ENCODE data around the gene TUBA3E. TPM values are rescaled to one million over a fixed set of nuclear protein-coding genes. Genes with fewer than 3 reads are reported as not detected.
A peak's percentile ranks its signal among the peaks of the same experiment; 100 is the strongest.
"Not testable (repeated sequence)": the region's sequence is repeated elsewhere in the genome, so short reads cannot be mapped to it uniquely, and the experiment has no call there.

Gene TUBA3E
- total and polyA plus RNA-seq, 4 donors, result 1.3 TPM; not detected in 3

DNA sequence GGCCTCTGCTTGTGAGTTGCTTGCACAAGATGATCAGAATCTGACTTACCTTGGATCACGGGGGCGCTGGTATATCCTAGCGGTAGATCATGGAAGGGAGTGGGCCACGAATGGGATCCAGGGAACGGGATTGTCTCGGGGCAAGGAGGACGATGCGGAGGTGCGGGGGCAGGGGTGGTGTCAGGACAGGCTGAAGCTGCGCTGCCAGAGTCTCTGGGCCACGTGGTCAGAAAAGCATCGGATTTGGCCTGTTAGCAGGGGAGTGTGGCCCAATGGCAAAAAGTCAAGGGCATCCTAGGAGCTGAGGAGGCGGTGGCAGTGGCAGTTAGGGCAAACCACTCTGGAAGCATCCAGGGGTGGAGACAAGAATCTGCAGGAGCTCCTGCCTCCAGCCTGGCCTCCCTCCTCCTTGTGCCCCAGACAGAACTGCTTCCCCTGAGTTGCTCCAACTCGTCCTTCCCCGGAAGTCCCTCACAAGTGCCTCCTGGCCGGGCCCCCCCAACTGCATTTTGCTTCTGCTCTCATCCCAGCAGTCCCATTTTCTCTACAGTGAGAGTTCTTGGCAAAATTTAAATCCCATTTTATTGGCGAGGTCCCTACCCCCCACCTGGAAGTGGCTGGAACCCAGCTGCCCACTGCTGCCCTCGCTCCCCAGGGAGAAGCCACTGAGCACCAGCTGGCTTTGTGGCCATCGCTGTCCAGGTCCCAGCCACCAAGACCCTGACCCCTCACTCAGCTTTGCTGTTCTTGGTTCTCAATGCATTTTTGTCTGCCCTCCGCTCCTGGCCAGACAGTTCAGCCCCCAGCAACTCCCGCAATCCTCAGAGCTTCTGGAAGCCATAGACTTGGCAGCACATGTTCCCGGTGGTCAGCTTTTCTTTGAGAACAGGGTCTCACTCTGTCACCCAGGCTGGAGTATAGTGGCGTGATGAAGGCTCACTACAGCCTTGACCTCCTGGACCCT is 47.8 kb downstream of the TUBA3E start:
- Histone ChIP-seq H3K36me3 (ENCODE audit: control insufficient read depth in 1 of 2, insufficient read depth in 2 of 2, low read length in 1 of 2) (peaks cover 0 to 5% of the 10 kb centered on the region in 2 donors), H3K9me3 (ENCODE audit: control insufficient read depth, low read length) (no peaks in the 10 kb centered on the region), H3K27ac (ENCODE audit: low read depth in 1 of 2, low read length in 2 of 2) (no peak overlapping the region), H3K4me1 (ENCODE audit: control insufficient read depth in 1 of 2, insufficient read depth in 2 of 2, low read length in 2 of 2) (no peaks in the 10 kb centered on the region), H3K27me3 (ENCODE audit: control insufficient read depth in 1 of 2, insufficient read depth in 2 of 2, low read length in 1 of 2) (no peaks in the 10 kb centered on the region), H3K4me3 (ENCODE audit: low read length in 2 of 2) (no peak overlapping the region)
- 88 to 92% methylated on average over 23 of the region's 23 CpGs for WGBS, 2 donors
- ATAC-seq (ENCODE audit: low FRiP score), result no peak
- intact Hi-C loops (cut with DNase I), result no loop called here
- peak in 1 of 2 donors; percentile 65 for DNase-seq

DNA sequence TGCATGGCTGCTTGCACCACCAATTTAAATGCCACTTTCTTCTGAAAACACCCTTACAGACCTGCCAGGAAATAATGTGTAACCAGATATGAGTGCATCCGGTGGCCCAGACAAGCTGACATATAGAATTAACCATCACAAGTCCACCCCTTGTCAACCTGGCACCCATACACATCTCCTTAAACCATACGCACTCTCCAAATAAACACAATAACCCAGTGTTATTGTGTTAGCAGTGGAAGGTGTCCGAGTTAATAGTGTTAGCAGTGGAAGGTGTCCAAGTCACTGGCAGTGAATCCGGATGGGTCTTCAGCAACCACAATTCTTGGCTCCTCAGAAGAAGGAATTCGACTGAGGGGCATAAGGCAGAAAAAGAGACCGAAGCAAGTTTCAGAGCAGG is 49.7 kb downstream of the TUBA3E start:
- intact Hi-C loops (cut with DNase I); H3K4me1 ChIP-seq (ENCODE audit: control insufficient read depth in 1 of 2, insufficient read depth in 2 of 2, low read length in 2 of 2); H3K4me3 ChIP-seq (ENCODE audit: low read length in 2 of 2); H3K27ac ChIP-seq (ENCODE audit: low read depth in 1 of 2, low read length in 2 of 2); H3K36me3 ChIP-seq (ENCODE audit: control insufficient read depth in 1 of 2, insufficient read depth in 2 of 2, low read length in 1 of 2); ATAC-seq (ENCODE audit: low FRiP score); H3K9me3 ChIP-seq (ENCODE audit: control insufficient read depth, low read length); DNase-seq; H3K27me3 ChIP-seq (ENCODE audit: control insufficient read depth in 1 of 2, insufficient read depth in 2 of 2, low read length in 1 of 2): not testable (repeated sequence)
- WGBS, 2 donors, result 43 to 44% methylated on average over 6 of the region's 6 CpGs

DNA sequence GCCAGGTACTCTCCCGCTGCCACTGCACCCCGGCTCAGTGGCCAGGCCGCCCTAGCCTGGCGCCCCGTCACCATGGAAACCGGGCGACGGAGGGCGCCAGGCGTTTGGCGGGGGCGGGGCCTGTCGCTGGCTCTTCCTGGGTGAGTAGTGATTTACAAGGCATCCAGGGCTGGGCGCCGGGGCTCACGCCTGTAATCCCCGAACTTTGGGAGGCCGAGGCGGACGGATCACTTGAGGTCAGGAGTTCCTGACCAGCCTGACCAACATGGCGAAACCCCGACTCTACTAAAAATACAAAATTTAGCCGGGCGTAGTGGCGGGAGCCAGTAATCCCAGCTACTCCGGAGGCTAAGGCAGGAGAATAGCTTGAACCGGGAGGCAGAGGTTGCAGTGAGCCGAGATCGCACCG is 53.2 kb downstream of the TUBA3E start, which contains the start of gene CCDC74B:
CCDC74B (minus strand) TSS at position 107 of the 409 bp plus-strand sequence. CDS start 116 bp downstream, outside the sequence.
- H3K27ac ChIP-seq (ENCODE audit: low read depth in 1 of 2, low read length in 2 of 2); H3K4me1 ChIP-seq (ENCODE audit: control insufficient read depth in 1 of 2, insufficient read depth in 2 of 2, low read length in 2 of 2); H3K27me3 ChIP-seq (ENCODE audit: control insufficient read depth in 1 of 2, insufficient read depth in 2 of 2, low read length in 1 of 2); intact Hi-C loops (cut with DNase I); H3K36me3 ChIP-seq (ENCODE audit: control insufficient read depth in 1 of 2, insufficient read depth in 2 of 2, low read length in 1 of 2); H3K9me3 ChIP-seq (ENCODE audit: control insufficient read depth, low read length): not testable (repeated sequence)
- peak; percentile 73 for ATAC-seq (ENCODE audit: low FRiP score)
- H3K4me3 ChIP-seq (ENCODE audit: low read length in 2 of 2), result peak within 1 kb of the TSS in 1 of 2 donors; percentile 31
- peak; percentile 66 to 87 for DNase-seq
- 2 to 4% methylated on average over 25 to 30 of the region's 30 CpGs for WGBS, 2 donors

DNA sequence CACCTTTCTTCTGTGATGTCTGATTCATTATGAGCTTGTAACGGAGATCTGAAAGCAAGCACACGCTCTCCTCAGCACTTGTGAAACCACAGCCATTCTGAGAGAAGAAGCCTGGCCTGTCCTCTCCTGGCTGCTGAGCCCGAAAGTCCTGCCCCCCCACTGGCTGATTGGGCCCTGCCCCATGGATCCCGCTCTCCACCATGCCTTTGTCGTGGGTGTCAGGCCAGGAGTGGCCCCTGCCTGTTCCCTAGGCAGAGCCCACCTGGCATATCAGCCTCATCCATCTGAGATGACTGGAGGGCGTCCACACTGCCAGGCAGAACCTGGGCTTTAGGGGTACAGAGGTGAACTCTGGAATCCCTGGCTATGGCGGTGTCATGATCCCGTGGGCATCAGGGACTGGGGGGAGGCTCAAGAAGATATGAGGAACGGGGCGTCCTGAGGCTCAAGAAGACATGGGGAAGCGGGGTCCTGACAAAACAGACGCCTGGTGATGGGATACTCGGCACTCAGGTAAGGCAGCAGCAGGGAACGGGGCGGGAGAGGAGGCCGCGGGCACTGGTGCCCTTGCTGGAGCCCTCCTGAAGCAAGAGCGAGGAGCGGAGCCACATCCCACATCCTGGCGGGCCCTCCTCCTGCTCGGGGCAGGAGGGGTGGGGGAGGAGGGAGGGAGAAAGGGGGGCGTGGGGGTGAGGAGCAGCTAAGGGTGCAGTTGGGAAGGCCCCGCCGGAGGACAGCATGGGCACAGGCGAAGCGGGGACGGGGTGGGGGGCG is 54.8 kb downstream of the TUBA3E start:
- H3K4me1 ChIP-seq (ENCODE audit: control insufficient read depth in 1 of 2, insufficient read depth in 2 of 2, low read length in 2 of 2); H3K27me3 ChIP-seq (ENCODE audit: control insufficient read depth in 1 of 2, insufficient read depth in 2 of 2, low read length in 1 of 2); H3K27ac ChIP-seq (ENCODE audit: low read depth in 1 of 2, low read length in 2 of 2); intact Hi-C loops (cut with DNase I); ATAC-seq (ENCODE audit: low FRiP score); H3K36me3 ChIP-seq (ENCODE audit: control insufficient read depth in 1 of 2, insufficient read depth in 2 of 2, low read length in 1 of 2); H3K9me3 ChIP-seq (ENCODE audit: control insufficient read depth, low read length); H3K4me3 ChIP-seq (ENCODE audit: low read length in 2 of 2): not testable (repeated sequence)
- WGBS, 2 donors, result 53 to 87% methylated on average over 12 to 23 of the region's 28 CpGs
- peak in 1 of 2 donors; percentile 49 for DNase-seq

DNA sequence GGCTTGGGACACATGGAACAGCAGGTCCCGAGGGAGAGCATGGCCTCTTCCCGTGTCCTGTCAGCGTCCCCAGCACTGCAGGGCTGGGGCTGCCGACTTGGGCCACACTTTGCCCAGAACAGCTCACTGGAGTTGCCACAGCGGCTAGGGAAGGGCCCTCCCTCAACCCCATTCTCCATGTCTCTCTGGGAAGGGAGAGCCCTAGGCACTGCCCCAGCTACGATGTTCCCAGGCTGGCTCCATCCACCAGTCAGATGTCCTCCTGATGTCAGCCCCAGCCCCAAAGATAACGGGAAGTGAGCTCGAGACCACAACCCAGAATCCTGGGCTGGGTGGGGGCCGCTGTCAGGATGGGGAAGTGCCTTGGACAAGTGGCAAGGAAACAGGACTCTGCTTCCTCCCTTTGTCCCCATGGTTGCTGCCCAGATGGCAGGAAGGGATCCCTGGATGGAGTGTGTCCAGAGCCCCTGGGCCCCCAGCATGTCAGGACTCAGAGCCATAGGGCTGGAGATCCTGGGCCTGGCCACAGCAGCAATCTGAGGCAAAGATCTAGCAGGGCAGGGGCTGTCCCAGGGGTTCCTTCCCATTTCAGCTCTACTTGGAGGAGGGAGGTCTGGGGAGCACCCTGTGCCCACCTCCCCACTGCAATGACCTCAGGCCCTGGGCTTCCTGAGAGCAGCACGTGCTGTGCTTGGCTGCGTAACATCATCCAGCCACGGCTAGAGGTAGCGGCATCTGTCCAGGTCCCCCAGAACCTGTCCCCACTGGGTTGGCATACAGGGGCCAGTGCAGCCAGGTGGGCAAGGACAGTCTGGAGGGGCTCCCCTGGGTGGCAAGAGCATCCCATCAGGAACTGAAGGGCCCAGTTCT is 55.6 kb downstream of the TUBA3E start:
- H3K27ac ChIP-seq (ENCODE audit: low read depth in 1 of 2, low read length in 2 of 2); H3K4me1 ChIP-seq (ENCODE audit: control insufficient read depth in 1 of 2, insufficient read depth in 2 of 2, low read length in 2 of 2); ATAC-seq (ENCODE audit: low FRiP score); H3K36me3 ChIP-seq (ENCODE audit: control insufficient read depth in 1 of 2, insufficient read depth in 2 of 2, low read length in 1 of 2); H3K4me3 ChIP-seq (ENCODE audit: low read length in 2 of 2); intact Hi-C loops (cut with DNase I); H3K27me3 ChIP-seq (ENCODE audit: control insufficient read depth in 1 of 2, insufficient read depth in 2 of 2, low read length in 1 of 2); H3K9me3 ChIP-seq (ENCODE audit: control insufficient read depth, low read length): not testable (repeated sequence)
- peak in 1 of 2 donors; percentile 48 for DNase-seq
- 92 to 94% methylated on average over 13 of the region's 13 CpGs for WGBS, 2 donors

Other genes starting within 250 kb of the TUBA3E start
- gene RAB6C, start 218.8 kb downstream of the TUBA3E start, total RNA-seq, result under 1 TPM in 1 of 2 donors, not detected in 1; 0.36 TPM
- not detected for gene RAB6C, start 218.8 kb downstream of the TUBA3E start, polyA plus RNA-seq
- gene POTEF, start 69.2 kb downstream of the TUBA3E start, total RNA-seq, result under 1 TPM in 1 of 2 donors, not detected in 1; 0.24 TPM
- not detected for gene POTEF, start 69.2 kb downstream of the TUBA3E start, polyA plus RNA-seq
- gene CCDC74B, start 53.3 kb downstream of the TUBA3E start, total RNA-seq, result 1 to 10 TPM; 1.3 to 2.6 TPM
- 1 to 10 TPM in 1 of 2 donors, under 1 TPM in 1; 0.38 to 5.6 TPM for gene CCDC74B, start 53.3 kb downstream of the TUBA3E start, polyA plus RNA-seq
- gene SMPD4, start 16.8 kb downstream of the TUBA3E start, total RNA-seq, result 10 to 100 TPM; 32.3 to 37.4 TPM
- 10 to 100 TPM; 14.4 to 60.7 TPM for gene SMPD4, start 16.8 kb downstream of the TUBA3E start, polyA plus RNA-seq
- 100 to 1,000 TPM; 172 to 190 TPM for gene MZT2B, start 16.2 kb downstream of the TUBA3E start, total RNA-seq
- gene MZT2B, start 16.2 kb downstream of the TUBA3E start, polyA plus RNA-seq, result 100 to 1,000 TPM; 188 to 234 TPM
- gene IMP4, start 144.5 kb upstream of the TUBA3E start, total RNA-seq, result 10 to 100 TPM; 44.3 to 47.0 TPM
- 10 to 100 TPM; 42.4 to 77.2 TPM for gene IMP4, start 144.5 kb upstream of the TUBA3E start, polyA plus RNA-seq
- gene PTPN18, start 157.6 kb upstream of the TUBA3E start, total RNA-seq, result 10 to 100 TPM; 37.3 to 71.0 TPM
- gene PTPN18, start 157.6 kb upstream of the TUBA3E start, polyA plus RNA-seq, result 10 to 100 TPM; 41.8 to 44.2 TPM